Choroid plexus epithelial cell (primary cell): ENCODE results near the gene ABCC2.
A peak's percentile ranks its signal among the peaks of the same experiment; 100 is the strongest.
"Not testable (repeated sequence)": the region's sequence is repeated elsewhere in the genome, so short reads cannot be mapped to it uniquely, and the experiment has no call there.

Experiments used
- DNase-seq: peaks from one replicate; pipeline ENCODE4 v3.0.0-alpha.2; 2010; ENCODE audit warnings: low read depth
- H3K4me3 ChIP-seq: 2 replicates; pipeline ENCODE4 v1.5.1; 2011; ENCODE audit warnings: low read depth, mild to moderate bottlenecking, control low read depth, low read length, moderate library complexity
- CTCF ChIP-seq: conservative IDR thresholded peaks from 2 replicates; pipeline ENCODE4 v1.5.1; 2011; ENCODE audit warnings: low read depth, mild to moderate bottlenecking, control low read depth, inconsistent platforms, low read length, moderate library complexity

Gene ABCC2

GRCh38 chr10:99883523-99883922 lies 101.1 kb downstream of the ABCC2 start:
- no peak overlapping the region for H3K4me3 ChIP-seq
- DNase-seq, result no peak
- no peak for TF ChIP-seq CTCF

GRCh38 chr10:99888622-99889021 lies 106.2 kb downstream of the ABCC2 start:
- peak; percentile 80 for DNase-seq
- TF ChIP-seq CTCF, result no peak
- no peak overlapping the region for H3K4me3 ChIP-seq

- no peak overlapping the region for H3K4me3 ChIP-seq
- no peak for TF ChIP-seq CTCF
These were observed 112.2 kb downstream of the ABCC2 start for GRCh38 chr10:99894613-99895012.

GRCh38 chr10:99895066-99895465 lies 112.6 kb downstream of the ABCC2 start:
- H3K4me3 ChIP-seq, DNase-seq: not testable (repeated sequence)

More at GRCh38 chr10:99894613-99895012, 112.2 kb downstream of the ABCC2 start:
- no peak for DNase-seq

- no peak for DNase-seq
- TF ChIP-seq CTCF, result no peak
- H3K4me3 ChIP-seq, result no peak overlapping the region
These were observed 113.4 kb downstream of the ABCC2 start for GRCh38 chr10:99895867-99896266.
